ENCODE results near the gene FAM83G.
"Not testable (repeated sequence)": the region's sequence is repeated elsewhere in the genome, so short reads cannot be mapped to it uniquely, and the experiment has no call there.

FAM83G gene, protein sequence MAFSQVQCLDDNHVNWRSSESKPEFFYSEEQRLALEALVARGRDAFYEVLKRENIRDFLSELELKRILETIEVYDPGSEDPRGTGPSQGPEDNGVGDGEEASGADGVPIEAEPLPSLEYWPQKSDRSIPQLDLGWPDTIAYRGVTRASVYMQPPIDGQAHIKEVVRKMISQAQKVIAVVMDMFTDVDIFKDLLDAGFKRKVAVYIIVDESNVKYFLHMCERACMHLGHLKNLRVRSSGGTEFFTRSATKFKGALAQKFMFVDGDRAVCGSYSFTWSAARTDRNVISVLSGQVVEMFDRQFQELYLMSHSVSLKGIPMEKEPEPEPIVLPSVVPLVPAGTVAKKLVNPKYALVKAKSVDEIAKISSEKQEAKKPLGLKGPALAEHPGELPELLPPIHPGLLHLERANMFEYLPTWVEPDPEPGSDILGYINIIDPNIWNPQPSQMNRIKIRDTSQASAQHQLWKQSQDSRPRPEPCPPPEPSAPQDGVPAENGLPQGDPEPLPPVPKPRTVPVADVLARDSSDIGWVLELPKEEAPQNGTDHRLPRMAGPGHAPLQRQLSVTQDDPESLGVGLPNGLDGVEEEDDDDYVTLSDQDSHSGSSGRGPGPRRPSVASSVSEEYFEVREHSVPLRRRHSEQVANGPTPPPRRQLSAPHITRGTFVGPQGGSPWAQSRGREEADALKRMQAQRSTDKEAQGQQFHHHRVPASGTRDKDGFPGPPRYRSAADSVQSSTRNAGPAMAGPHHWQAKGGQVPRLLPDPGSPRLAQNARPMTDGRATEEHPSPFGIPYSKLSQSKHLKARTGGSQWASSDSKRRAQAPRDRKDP

DNA sequence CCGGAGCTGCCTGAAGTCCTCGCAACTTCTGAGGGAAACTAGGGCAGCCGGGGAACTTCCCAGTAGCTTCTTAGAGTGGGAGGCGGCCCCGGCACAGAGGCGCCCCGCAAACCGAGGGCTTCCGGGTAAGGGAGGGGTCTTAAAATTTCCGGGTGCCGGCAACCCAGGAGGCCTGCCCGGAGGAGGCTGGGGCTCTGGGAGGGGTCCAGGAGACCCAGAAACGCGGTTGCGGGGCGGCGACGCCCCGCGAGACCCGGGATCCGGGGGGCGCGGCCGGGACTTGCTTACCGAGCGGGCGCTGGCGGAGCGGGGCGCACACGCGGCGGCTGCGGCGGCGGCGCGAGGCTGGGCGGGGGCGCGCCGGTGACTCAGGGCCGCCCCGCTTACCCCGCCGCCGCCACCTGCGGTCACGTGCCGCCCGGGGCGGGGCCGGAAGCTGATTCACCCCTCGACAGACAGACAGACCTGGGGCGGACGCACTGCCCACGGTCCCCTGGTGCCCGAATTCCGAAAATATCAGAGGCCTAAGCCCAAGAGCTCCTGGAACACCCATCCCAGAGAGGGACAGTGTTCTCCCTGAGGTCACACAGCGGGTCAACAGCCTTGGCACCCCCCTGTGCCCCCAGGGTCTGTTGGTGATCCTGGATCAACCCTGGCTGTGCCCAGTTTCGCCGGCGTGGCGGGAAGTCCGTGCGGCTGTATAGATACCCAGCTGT is at the start of gene FAM83G:
FAM83G (minus strand) TSS at position 344 of the 716 bp plus-strand sequence. CDS start 723 bp downstream, outside the sequence.
- peak; percentile 79 to 82 for DNase-seq (ENCODE audit: low read depth in 1 of 2, low spot score in 1 of 2)

DNA sequence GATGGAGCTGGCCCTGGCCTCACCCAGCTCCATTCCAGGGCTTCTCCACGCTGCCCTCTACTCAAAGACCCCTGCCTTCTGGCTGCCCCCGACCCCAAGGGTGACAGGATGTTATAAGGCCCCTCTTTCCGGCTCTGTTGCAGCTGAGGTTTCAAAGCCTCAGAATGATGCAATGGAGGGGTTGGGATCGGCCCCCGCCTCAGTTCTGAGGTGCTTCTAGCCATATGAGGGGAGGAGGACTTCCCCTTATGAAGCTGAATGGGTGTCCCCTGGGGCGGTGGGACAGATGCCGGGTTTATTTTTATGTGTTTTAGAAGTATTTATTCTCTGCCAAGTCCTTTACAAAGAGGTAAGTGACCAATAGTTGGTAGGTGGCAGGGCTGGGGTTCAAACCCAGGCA is 44.3 kb upstream of the FAM83G start:
- DNase-seq (ENCODE audit: low read depth in 1 of 2, low spot score in 1 of 2), result not testable (repeated sequence)

DNA sequence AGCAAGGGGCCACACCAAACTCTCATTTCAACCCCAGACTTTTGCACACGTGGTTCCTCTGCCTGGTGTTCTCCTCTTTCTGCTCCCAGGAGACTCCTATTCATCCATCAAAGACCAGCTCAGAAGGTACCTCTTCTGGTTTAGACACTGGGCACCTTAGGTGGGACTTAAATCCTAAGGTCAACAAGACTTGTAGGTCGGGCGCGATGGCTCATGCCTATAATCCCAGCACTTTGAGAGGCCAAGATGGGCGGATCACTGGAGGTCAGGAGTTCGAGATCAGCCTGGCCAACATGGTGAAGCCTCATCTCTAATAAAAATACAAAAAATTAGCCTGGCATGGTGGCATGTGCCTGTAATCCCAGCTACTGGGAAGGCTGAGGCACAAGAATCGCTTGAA is 42.9 kb upstream of the FAM83G start:
- not testable (repeated sequence) for DNase-seq (ENCODE audit: low read depth in 1 of 2, low spot score in 1 of 2)

DNA sequence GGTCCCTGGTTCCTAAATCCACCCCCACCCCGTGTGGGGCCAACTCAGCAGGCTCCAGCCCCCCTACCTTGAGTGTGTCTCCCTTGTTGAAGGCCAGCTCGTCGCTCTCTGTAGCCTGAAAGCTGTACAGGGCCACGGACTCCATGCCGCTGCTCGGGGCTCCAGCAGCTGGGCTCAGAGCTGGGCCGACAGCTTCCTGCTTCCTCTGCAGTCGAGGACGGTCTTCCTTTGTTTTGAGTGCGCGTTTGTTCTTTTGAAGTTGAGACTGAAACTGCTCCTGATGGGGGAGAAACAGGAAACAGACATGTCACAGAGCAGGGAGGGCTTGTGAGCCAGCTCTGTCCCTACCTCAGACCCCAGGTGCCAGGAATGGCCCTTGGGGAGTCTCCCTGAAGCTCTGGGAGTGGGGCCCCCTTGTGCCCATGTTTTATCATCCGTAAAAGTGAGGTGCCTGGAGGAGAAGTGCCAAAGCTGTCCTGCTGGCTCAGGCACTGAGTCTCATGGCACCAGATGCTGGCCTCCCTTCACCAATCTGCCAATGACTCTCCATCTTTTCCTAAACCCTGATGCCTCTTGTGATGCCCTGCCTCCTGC is 42.3 kb upstream of the FAM83G start, which contains the start of gene GRAP:
GRAP (minus strand) TSS at position 176 of the 594 bp plus-strand sequence; CDS start at position 145, 31 bp downstream.
- DNase-seq (ENCODE audit: low read depth in 1 of 2, low spot score in 1 of 2), result not testable (repeated sequence)

DNA sequence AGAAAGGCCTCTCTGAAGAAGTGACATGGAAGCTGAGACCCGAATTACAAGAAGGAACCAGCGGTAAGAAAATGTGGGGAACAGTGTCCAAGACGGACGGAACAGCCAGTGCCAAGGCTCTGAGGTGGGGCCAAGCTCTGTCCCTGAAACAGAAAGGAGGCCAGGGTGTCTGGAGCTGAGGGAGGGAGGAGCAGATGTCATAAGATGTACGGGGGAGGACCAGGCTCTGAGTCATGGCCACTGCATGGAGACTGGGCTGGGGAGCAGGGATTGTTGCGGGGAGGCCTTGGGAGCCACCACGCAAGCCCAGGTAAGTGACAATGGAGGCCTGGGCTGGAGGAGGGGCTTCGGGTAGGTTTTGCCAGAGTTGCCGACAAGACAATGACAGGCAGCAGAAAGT is 40.1 kb upstream of the FAM83G start:
- not testable (repeated sequence) for DNase-seq (ENCODE audit: low read depth in 1 of 2, low spot score in 1 of 2)

DNA sequence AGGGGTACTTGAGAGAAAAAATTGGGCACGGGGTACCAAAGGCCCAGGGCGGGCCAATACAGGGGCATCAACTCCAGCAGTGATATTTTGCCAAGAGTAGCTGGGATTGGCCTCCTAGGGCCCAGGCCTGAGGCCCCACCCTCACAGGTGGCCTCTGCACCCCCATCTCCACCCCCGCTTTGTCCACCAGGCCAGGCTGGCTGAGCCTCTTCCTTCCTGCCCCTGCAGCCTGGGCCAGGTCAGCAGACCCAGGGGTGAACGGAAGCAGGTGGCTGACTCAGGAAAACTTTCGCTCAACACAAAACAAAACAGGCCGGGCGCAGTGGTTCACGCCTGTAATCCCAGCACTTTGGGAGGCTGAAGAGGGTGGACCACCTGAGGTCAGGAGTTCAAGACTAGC is 38.5 kb upstream of the FAM83G start:
- DNase-seq (ENCODE audit: low read depth in 1 of 2, low spot score in 1 of 2), result not testable (repeated sequence)

DNA sequence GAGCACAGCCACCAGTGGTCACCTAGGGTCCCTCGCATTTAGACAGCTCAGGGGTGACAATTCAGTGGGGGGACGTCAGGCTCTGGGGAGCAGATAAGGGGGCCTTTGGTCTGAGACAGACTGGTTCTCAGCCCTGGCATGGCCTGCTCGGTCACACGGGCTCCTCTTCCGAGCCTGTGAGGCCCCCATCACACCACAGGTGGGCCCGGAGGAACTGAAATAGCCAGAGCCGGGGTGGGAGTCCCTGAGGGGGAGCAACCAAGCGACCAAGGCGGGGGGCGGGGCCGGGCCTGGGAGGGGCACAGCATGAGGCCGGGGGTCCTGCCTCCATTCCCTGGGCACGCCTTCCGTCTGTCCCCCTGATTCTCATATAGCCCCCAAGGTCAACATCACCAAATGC is 37.8 kb upstream of the FAM83G start:
- not testable (repeated sequence) for DNase-seq (ENCODE audit: low read depth in 1 of 2, low spot score in 1 of 2)

DNA sequence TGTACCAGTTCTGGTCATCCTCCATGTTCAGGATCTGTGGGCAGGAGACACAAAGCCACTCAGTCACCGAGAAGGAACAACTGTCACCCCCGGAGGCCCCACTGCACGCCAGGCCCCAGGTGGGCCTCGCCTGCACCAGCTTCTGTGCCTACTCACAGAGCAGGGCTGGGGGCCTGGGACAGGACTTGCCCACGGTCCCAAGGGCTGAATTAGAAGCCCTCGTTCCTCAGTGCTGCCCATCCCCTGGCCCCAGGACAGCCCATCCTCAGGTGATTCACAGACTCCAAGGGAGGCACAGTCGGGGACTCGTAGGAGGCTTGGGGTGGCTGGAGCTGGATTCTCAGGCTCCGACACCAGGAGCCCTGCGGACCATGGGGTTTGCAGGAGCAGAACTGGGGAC is 37.3 kb upstream of the FAM83G start:
- DNase-seq (ENCODE audit: low read depth in 1 of 2, low spot score in 1 of 2), result not testable (repeated sequence)

DNA sequence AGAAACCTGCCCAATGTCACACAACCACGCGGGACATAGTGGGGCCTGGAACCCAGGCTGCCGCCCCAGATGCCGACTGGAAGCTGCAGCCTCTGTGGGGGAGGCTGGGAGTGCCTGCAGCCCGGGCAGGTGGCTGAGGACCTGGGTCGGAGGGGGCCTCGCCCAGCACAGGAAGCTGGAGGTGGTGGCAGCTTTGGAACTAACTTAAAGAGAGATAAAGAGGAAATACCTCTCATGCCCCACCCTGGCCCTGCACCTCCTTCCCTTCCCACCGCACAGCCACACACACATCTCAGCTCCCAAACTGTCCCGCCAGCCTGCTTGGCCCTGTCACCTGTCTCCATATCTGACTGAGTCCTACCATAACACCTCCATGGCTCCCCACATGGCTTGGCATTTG is 35.8 kb upstream of the FAM83G start:
- DNase-seq (ENCODE audit: low read depth in 1 of 2, low spot score in 1 of 2), result not testable (repeated sequence)

DNA sequence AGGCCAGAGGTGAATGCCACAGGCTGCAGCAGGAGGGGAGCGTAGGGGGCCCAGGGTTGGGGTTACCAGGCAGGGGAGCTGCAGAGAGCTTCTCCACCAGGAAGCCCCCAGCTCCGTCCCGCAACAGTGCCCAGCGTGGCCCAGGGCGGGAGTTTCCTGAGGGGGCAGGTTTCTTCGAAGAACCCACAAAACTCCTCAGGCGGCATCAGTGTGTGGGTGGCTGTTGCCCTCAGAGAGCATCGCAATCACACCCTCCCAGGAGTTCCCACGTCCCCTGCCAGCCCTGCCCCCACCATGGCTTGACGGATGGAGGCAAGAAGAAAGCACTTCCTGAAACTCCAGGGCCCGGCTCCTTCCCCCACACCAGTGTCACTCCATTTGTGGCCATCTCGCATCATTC is 34.2 kb upstream of the FAM83G start:
- DNase-seq (ENCODE audit: low read depth in 1 of 2, low spot score in 1 of 2), result not testable (repeated sequence)

DNA sequence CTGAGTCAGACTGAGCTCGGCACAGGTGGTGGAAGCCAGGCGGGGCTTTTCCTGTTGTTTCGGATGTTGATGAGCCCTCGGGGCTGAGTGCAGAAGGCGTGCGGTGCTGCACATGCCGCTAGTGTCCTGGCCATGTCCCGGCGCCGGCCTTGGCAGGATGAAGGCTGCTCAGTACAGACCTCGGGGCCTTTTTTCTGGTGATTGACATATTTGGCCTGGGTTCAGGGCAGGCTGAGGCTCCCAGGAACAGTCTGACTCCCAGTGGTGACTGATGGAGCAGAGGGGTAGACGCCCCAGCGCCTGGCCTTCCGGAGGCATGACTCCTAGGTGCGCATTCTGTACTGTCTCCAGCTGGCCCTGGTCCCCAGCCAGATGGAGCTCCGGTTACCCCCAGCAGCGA is 33.4 kb upstream of the FAM83G start:
- not testable (repeated sequence) for DNase-seq (ENCODE audit: low read depth in 1 of 2, low spot score in 1 of 2)

DNA sequence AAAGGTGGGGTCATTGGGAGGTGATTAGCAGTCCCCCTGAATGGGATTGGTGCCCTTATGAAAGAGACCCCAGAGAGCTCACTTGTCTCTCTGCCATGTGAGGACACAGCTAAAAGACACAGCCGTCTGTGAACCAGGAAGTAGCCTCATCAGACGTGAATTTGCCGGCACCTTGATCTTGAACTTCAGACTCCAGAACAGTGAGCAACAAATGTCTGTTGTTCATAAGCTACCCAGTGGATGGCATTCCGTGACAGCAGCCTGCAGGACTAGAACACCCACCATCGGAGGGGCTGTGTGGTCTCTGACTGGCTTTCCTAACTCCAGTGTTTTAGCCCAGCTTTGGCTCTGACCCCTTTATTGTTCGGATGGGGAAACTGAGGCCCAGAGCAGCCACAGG is 33.0 kb upstream of the FAM83G start:
- not testable (repeated sequence) for DNase-seq (ENCODE audit: low read depth in 1 of 2, low spot score in 1 of 2)

DNA sequence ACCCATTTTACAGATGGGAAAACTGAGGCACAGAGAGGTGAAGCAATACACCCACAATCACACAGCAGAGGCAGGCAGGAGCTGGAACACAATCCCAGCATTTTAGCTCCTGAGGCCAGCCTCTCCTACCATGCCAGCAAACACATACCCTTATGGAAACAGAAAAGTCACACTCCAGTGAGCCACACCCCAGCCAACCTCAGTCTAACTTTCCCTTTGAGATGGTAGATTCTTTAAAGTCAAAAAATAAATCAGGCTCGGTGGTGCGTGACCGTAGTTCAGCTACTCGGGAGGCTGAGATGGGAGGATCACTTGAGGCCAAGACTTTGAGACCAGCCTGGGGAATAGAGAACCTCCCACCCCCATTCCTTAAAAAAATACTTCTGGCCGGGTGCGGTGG is 31.6 kb upstream of the FAM83G start:
- DNase-seq (ENCODE audit: low read depth in 1 of 2, low spot score in 1 of 2), result not testable (repeated sequence)

DNA sequence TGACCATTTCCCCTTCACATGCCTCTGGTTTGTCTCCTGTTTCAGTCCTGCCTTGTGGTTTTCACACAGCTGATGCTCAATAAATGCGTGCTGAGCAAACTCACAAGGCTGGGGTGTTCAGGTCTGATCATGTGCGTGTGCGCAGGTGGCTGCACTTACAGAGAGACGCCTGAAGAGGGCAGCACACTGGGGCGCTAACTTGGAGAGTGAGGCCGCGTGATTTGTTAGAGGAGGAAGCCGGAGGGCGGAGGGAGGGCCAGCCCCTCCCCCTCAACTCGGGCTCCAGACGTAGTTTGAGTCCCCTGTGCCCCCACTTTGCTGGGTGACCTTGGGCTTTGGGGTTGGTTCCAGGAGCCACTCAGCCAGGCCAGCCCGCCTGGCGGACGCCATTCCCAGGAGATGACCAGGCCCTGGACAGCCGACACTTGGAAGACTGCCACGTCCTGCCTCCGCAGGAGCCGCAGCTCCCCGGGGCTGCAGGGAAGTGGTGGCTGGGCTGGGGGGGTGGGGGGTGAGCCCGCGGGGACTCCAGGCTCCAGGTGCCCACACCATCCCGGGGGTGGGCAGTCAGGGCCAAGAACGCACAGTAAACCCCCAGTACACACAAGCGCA is 27.9 kb upstream of the FAM83G start:
- not testable (repeated sequence) for DNase-seq (ENCODE audit: low read depth in 1 of 2, low spot score in 1 of 2)

DNA sequence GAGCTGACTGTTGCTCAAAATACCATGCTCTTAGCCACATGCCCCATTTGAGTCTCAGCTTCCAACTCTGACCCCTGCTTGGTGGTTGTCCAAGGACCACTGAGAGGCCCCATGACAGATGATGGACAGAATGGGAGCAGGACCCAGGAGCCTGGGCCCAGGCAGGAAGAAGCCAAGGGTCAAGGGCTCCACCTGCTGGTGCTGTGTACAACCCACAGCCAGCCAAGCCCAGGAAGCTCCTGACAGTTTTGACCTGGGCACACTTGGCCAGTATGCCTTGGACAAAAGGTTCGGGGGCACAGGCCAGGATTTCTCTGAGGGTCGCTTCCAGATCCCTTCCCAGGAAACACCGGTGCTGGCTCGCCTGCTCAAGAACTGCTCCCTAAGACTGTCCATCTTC is 27.2 kb upstream of the FAM83G start:
- DNase-seq (ENCODE audit: low read depth in 1 of 2, low spot score in 1 of 2), result peak in 1 of 2 donors; percentile 32

DNA sequence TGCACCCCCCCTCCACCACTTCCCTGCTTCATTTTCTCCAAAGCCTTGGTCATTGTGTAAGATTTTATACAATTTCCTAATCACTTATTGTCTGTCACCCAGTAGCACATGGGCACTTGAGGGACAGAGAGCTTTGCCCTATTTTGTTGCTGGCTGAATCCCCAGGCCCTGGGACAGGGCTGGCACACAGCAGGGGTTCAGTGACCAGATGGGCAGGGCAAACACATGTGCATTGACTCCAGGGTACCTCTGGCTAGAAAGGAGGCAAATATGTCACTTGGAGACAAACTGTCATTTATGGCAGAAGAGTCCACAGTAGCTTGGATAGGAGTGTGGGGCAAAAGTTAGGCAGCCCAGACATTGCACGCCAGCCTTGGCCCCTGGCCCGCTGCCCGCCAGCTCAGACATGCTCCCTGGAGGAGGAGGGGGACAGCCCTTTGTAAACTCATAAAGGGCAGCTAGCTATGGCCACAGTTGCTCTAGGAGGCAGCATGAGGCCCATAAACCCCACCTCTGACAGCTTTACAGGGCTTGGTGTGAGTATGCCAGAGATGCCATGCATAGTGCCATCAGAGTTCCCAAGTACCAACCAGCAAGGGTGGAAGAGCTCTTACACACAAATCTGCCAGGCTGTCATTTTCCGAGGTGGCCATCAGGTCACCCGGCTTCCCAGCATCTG is 26.3 kb upstream of the FAM83G start:
- DNase-seq (ENCODE audit: low read depth in 1 of 2, low spot score in 1 of 2), result not testable (repeated sequence)

DNA sequence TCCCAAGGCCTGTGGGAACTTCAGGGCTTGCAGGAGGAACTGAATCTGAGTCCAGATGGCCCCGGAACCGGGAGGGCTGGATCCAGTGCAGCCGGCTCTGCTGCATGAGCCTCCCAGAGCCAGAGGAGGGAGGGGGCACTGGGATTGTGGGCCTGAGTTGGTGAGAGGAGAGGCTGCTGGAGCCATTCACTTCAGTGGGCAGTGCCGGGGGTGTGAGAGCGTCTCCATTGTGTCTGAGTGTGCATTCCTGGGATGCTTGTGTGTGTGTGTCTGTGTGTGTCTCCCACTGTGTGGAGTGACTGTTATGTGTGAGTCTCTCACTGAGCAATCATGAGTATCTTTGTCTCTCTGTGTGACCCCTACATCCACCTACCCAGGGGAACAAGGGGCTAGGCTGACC is 25.2 kb upstream of the FAM83G start:
- DNase-seq (ENCODE audit: low read depth in 1 of 2, low spot score in 1 of 2), result not testable (repeated sequence)

DNA sequence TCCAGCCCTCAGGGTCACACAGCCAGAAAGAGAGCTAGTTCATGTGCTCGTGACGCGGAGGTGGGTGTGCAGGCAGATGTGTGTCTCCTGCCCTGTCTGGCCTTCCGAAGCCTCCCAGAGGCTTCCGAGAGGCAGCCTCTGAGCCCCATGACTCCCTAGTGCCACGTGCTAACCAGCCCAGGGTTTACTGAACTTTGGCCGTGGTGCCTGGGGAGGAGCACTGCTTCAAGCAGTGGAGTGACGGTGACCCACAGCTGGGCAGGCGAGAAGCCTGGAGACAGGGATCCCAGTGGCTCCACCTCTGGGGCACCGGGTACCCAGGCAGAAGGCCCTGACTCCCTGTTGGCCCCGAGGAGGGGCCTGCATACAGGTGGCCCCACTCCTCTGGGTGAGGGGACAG is 24.1 kb upstream of the FAM83G start:
- DNase-seq (ENCODE audit: low read depth in 1 of 2, low spot score in 1 of 2), result not testable (repeated sequence)

DNA sequence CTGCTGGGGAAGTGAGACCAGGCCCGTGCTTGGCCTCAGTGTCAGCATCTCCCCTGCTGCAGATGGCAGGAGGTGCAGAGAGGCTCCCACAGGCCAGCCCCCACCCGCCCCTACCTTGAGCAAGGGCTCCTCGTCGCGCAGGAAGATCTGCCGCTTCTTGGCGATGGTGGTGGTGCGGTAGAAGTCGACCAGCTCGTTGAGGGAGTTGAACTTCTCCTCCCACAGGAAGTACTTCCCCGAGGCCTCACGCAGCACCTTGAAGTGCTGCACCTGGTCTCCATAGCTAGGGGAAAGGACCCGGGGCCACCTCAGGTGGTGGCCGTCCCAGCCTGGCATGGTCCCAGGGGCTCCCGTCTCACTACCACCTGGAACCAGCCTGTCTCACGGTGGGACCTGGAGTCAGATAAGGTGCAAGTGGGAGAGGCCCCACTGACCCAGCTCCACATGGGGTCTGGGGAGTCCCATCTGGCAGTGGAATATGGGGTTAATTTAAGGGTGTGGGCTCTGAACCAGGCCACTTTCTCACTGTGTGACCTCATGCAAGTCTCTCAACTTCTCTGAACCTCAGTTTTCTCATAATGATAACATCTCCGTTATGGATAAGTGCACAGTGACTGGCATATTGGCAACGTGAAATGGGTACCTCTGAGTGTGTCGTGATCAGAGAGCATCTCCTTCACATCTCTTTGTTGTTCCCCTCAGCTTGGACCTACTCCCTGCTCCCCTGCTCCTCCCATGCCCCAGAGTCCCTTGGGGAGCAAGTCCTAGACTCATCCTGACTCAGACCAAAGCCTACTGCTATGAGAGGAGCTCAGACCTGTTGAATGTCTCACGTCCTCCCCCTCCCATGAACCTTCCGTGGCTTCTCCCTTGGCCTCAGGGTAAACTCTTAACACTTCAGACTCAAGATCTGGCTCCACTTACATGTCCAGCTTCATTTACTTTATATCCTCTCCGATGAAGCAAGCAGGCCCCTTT is 19.8 kb upstream of the FAM83G start:
- DNase-seq (ENCODE audit: low read depth in 1 of 2, low spot score in 1 of 2), result no peak
